Hypothalamus (tissue), 51 donors: Measurements from ENCODE around the gene BACH1.
A peak's percentile ranks its signal among the peaks of the same experiment; 100 is the strongest.

Source experiments
- DNase-seq, 51 donors: peaks; one replicate each; lab custom pipeline; 2025; lab: John Stamatoyannopoulos, UW

BACH1 gene

DNA sequence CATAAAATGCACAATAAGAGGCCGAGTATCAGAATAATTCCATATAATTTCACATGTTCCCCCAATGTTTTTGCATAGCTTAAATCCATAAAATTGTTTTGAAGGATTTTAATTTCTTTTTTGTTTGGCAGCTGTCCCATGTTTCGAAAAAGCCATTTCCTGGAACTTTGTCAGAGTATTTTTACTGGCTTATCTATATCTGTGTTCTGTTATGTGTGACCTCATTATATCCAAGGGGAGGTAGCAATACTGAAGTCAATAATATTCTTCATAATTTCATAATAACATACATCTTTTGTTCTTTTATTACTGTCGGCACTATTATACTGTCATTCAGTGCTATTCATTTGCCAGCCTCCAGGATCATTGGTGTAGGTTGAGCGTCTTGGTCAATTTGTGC is 9.4 kb upstream of the BACH1 start:
- DNase-seq = no peak

DNA sequence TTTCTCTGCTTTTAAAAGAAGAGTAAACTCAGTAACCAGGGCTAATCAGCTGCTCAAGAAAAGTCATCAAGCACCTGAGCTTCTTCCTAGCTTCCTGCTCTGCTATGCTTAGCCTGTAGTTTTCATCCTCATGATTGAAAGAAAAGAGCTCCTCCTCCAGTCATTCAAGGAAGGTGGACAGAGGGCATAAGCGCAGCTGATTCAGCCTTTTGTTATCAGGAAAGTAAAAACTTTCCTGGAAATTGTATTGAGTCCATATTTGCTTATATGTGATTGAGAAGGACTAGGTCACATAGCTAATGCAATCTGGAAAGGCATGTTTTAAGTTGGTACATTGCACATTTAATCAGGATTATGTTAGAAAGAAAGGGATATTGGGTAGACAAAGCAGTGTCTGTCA is 8.5 kb upstream of the BACH1 start:
- no peak for DNase-seq

DNA sequence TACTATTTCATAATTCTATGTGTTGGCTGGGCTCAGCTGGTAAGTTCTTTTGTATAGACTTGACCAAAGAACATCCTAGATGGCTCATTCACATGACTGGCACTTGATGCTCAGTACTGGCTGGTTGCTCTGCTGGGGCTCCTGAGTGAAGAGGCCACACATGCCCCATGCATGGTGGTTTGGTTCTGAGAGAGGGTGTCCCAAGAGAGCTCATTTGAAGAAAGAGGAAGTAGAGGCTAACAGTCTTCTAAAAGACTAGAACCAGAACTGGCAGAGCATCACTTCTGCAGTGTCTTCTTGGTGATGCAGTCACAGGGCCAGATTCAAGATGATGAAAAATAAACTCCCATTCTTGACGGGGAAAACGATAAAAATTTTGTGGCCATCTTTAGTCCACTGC is 5.2 kb upstream of the BACH1 start:
- DNase-seq = no peak

DNA sequence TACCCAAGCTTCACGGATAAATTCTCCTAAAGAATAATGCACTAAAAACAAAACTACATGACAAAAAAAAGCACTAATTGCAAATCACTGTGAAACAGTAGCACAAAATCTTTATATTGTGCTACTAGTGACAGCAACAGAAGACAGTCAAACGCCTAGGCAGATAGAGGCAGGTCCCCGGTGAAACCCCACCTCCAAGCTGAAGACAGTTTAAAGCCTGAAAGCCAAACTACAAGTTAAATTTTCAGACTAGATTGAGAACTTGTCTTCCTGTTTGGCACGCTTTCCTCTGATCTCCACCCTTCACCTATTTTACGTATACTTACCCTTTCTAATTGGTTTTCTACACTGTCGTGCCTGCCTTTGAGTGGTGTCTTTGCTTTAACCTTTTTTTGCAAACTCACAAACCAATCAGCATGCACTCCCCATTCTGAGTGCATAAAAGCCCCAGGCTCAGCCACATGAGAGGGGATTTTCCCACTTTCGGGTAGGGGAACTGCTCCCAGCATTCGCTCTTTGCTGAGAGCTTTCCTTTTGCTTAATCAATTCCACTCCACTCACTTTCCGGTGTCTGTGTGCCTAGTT is 3.6 kb upstream of the BACH1 start:
- DNase-seq = no peak

DNA sequence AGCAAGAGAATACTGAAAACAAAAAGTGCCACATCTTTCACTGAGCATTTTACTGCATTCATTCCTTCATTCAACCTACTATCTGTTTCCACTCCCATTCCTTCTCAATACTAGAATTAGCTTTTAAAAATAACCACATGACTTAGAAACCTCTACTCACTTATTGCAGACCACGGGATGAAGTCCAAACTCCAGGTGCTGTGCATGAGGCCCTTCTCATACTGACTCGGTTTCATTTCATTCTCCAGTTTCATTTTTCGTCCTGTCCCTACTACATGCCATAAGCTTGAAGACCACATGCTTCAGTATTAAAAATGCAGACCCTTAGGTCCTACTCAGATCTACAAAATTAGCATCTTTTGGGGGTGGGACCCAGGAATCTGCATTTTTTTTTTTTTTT is 2.3 kb upstream of the BACH1 start:
- DNase-seq = no peak

DNA sequence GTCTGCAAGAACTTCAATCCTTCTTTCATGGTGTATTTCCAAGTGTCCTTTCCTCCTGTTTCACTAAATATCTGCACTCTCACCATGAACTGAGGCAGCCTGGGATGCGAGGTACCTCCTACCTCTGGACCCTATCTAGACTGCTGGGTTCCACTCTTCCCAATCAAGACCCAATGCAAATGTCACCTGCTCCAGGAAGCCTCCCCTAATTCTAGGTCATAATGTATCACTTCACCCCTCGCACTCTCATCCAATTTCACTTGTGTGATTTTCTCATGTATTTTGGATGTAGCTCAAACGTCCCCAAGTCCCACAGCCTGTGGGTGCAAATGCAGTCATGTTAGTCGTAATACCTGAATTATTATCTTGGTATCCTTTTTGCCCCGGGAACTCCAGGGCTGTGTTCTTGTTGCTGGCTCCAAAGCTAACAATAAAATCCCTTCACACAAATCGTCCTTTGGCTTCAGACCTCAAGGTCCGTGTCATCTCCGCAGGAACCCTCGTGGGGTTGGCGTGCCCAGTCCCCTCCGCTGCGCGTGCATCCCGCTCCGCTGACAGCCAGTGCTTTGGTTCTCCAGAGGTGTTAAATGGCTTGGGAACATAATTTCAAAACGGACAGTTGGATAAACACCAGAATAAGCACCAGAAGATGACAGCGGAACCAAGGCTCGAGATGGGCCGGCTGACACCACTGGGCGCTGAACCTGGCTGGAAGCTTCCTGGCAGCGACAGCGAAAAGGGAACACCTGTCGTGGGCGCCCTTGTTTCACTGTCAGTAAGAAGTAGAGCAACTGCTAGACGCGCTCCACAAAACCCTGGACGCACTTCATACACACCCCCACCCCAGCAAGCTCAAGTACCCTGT is 1.0 kb upstream of the BACH1 start:
- peak in 3 of 51 donors; percentile 15 to 43 (median 25) for DNase-seq

DNA sequence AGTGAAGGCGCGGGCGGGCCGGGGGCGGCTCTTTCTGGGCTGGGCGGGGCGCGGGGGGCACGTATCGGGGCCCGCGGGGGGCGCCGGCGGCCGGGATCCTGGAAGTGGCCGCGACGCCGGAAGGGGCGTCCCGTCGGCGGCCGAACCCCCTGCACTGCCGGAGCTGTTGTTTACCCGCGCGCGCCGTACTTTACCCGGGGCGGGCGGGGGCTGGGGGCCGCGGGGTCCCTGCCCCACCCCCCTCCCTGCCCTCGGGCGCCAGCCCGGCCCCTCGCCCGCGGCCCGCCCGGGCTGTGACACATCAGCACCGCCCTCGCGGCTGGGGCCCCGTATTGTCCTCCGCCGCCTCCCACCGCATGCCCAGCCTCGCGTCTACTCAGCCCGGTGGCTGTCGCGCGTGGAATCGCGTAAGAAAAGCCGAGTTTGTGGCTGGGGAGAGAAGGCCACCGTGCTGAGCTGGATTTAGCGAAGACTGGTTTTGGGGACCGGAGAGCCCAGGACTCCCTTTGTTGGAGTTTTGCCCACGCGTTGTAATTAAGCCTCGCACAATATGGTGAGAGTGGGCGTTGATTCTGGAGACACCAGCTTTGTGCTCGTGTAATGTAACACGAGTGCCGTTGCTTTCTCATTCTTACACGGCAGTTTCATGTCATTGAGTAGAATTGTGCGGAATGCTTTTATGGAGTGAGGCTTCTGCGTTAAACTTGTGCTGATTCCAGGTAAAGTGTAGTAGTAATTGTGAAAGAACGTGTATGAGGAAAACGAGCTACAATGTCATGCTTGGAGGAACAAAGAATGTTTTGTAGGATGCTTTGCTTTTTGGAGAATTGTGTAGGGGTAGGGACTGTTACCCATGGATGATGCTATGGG is 559 bp downstream of the BACH1 start:
- peak in 38 of 51 donors; percentile 4 to 74 (median 47) for DNase-seq

DNA sequence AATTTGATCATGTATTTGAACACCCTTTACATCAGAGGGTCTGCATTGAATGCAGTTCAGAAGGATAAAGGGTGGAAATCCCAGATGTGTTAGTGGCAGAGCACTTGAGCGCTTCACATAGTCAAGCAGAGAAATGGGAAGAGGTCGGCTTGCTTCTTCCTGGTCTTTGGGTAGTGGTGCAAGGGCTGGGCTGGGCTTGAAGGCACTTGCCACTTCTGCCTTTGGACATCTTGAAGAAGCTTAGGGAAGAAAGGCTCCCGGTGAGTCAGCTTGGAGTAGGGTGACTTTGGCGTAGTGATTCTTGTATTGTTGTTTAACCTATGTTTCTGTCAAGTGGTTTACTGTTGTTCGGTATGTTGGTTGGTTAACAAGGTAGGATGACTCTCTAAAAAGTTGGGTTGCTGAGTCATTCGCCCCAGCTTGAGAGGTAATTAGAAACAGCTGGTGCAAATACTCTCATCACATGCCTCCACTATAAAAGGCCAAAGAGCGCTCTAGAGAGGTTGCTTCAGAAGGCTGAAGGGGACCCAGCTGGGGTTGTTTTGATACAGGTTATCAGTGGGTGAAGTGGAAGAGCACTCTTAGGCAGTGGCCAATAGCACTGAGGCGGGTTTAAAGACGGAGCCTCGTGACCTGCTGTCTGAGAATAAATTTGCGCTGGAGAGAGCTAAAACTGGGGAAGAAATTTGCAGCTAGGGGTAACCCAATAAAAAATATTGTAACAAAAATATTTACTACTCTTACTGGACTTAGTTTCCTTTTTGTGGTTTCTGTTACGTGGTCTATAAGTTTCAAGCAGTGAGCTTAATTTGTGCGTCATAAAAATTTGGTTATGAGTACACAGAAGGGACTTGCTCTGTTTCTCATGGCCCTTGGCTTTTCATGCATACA is 1.4 kb downstream of the BACH1 start:
- DNase-seq = peak in 16 of 51 donors; percentile 3 to 47 (median 10)

DNA sequence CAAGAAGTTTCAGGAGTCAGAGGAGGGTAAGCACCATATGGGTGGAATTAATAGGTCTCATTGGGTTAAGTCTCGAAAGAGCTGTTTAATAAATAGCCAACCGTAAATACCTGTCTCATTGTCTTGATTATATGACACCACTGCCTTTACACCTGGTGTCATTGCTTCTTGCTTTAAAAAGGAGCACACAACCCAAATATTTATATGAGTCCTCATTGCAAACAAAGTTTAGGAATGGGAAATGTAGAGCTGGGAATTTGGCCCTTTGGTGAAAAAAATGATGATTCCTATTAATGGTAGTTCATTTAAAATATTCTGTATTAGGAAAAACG is 2.1 kb downstream of the BACH1 start:
- DNase-seq = no peak

DNA sequence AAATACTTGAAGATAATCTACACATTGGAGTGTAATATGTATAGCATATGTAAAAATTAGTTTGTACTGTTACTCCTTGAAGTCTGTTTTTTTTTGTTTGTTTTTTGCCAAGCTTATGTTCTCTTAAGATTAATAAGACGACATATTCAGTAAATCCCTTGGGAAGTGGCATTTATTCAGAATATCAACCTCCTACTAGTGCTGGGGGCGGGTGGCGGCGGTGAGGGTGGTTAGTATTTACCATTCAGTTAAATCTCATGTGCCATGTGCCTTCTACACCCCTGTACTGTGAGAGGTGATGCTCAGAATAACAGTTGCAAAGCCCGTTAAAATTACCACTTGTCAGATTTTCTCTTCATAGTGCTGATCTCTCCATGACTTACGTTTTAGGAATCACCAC is 3.0 kb downstream of the BACH1 start:
- no peak for DNase-seq

DNA sequence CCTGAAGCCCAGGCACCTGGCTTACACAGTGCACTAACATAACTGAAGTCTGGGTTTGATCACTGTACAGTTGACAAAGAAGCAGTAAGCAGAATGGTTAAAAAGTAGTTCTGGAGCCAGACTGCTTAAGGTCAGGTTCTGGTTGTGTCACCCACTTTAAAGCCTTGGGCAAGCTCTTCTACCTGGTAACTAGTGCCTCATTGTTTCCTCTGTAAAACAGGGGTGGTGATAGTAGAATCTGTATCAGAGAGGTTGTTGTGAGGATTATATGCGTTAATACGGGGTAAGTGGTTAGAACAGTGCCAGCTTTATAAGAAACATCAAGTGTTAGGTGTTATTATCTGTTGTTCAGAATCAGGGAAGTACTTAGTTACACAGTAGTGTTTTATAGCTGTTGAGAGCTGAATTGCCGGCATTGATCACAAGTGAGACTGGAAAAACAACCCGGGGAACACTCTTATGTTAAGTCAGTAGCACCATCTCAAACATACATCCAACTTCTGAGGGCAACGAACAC is 3.7 kb downstream of the BACH1 start:
- DNase-seq = no peak

DNA sequence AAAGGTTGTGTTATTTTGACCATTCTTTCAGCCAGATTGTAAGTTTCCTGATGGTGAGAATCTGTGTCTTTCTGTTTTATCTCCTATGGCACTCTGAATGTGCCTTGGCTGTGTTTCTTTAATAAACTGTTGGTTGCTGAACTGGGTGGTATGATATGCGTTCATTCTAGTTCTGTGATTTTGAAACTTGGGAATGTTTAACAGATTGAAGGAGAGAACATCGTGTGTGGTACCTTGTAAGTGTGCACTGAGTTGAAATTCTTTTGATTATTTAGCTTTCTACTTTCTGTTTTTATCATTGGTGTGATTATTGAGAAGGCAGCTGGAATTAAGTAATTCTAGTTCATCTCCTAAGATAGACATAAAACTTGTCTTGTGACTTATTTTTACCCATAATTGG is 4.6 kb downstream of the BACH1 start:
- DNase-seq = no peak

DNA sequence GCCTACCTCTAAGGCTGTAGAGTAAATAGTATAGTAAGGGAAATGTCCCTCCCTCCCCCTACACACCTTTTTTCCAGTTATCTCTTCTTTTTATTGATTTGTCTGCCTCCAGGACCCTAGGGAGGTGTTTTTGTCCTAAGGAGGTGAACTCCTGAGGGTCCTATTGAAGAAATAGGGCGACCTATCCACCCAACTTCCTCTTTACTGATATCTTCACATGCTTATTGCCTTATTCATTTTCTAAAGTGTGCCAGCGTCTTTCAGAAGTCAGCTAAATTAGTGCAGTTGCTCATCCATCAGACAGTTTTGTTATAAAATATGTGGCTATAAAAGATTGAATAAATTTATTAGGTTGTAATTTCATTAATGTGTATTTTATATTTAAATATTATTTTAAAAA is 5.9 kb downstream of the BACH1 start:
- DNase-seq = no peak

DNA sequence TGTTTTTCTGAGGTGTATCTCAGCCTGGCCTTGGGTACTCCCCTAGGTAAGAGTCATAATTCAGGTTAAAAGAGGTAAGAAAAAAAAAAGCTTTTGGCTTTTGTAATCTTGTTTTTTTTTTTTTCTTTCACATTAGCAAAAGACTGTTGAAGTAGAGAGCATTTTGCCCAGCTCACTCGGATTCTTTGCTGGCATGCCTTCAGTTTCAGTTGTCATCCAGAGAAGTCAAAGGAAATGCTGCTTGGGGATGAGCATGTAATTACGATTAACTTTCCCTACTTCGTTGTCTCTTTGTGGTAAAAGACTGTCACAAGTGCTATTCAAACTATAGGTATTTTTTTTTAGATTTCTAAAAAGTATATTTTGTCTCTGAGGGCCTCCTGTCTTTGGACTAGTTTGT is 6.3 kb downstream of the BACH1 start:
- no peak for DNase-seq

DNA sequence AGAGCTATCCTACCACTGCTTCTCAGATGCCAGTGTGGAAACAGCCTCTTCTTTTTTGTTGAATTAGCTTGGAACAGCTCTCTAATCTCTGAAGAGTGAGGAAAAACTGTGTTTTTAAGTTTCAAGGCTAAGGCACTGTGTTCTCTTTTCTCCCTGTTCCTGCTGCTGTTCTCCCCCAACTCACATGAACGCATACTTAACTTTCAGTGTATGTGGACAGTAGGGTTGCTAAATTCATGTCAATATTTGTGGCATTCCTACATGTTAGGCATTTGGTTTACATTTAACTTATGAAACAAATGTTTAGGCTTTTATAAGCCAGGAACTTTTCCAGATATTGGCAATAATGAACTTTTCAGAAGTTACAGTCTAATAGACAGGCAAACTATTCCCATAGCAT is 6.8 kb downstream of the BACH1 start:
- no peak for DNase-seq

DNA sequence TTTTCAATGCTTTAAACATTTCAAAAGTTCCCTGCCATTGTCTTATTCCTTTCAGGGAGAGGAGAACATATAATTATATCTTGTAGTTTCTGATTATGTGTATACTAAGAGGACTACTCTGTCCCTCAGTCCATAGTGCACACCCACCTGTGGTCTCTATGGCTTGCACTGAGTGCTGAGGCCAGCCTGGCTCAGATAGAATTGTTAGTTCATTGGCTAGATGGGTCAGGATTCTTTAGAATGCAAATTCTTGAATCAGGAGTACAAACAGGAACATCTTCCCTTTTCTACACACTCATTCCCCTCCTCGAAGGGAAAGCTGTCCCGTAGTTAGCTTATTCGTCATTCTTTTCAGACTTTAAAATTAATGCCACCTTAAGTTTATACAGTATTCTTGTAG is 8.2 kb downstream of the BACH1 start:
- DNase-seq = no peak

DNA sequence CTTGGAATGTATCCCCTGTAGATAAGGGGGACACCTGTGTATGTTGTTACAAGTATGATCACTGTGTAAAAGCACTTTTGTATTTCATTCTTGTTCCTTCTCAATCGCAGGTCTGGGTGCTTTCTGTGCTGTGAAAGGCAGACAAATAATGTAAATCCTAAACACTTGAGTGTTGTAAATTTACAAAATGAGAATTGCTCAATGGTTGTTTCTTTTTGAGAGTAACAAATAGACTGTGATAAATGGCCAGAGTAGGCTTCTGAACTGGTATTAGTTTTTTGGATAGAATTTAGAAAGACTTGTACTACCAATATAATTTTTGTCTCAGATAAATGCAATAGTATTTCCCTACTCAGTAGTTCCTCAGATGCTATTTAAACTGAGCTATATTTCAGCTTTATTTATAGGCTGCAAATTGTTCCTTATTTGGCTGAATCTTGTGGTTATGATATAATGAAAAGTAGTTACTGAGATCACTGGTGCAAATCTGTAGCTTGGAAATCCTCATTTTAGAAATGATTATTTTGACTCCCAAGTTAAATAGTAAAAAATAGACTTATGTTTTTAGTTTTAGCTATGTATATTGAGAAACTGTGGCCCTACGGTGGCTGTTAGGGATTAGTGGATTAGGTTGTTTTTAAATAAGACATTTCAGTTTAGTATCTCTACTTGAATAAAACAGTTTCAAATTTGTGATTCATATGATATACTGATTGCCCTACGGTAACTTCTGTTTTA is 9.2 kb downstream of the BACH1 start:
- DNase-seq = no peak

DNA sequence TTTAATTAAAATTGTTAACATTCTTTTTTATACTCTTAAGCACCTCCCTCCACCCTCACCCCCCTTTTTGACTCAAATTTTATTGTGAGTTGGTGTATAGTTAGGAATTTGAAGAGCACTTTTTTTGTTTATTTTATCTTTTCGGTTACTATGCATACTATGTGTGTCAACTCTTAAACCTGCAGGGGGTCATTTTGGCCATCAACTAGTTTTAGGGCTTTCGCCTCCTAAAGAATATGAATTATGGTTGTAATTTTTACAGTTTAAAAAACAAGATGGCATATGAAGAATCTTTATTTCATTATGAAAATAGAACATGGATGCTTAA is 9.7 kb downstream of the BACH1 start:
- no peak for DNase-seq

DNA sequence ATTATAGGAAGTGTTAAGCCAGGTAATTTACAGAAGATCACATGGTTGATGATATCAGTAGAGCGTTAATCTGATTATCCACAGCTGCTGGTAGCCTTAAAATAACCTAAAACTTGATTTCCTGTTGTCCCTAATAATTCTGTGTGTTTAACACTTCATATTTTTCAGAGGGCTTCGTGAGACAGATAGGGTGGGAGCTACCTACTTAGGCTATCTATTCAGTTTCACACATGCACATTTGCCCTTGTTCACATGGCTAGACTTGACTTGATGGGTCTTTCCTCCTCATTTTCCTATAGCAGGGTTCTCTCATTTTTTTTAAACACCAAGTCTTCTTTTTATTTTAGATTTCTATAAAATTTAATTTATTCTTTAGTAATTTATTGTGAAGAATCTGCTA is 11.0 kb downstream of the BACH1 start:
- DNase-seq = no peak

DNA sequence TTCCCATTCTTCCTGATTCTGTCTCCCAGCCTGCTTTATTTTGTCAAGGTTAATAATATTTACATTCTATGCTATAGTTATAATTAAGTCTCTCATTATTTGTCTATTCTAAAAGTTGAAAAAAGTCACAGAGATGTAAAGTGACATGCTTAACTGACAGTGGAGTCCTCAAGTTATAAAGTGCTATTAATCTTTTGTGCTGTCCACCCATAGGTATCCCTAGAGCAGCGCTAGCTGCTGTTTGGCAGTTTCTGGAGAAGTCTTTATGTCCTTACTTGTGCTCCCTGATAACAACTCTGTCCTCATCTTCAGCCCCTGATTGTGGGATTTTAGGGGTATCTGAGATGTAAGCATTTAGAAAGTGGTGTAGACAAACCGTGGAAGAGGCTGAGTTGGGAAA is 13.1 kb downstream of the BACH1 start:
- no peak for DNase-seq
